ENCODE measurements around the gene MAFF.

The MAFF gene

DNA sequence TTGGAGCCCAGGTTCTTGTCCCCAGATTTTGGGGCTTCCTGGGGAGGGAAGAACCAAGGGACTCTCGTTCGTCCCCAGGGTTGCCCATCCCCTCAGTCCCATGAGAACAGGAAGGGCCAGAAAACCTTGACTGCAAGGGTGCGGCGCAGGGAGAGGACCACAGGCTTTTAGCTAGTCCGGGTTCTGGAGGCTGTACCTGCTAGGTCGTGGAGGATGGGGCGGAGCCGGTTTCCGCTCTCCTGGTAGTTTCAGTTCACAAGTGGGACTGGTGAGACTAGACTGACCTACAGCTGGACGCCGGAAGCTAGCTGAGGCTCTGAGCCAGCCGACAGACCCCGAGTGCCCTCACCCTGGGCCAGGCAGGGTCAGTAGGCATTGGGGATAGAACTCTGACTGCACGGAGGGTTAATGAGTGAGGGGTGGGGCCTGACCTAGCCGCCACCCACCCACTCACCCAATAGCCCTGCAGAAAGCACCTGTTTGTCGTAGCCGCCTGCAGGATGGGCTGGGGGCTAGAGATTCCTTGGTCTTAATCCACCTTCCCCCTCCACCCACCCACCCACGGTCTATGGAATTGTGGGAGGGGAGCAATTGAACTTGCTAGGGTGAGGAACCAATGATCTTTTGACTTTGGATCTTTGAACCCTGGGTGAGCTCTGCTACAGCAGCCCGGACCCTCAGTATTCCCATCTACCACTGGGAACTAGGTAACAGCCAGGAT lies 1.5 kb downstream of the MAFF start:
- DNase-seq (ENCODE audit: low read depth in 2 of 2, low spot score in 1 of 2), result no peak

DNA sequence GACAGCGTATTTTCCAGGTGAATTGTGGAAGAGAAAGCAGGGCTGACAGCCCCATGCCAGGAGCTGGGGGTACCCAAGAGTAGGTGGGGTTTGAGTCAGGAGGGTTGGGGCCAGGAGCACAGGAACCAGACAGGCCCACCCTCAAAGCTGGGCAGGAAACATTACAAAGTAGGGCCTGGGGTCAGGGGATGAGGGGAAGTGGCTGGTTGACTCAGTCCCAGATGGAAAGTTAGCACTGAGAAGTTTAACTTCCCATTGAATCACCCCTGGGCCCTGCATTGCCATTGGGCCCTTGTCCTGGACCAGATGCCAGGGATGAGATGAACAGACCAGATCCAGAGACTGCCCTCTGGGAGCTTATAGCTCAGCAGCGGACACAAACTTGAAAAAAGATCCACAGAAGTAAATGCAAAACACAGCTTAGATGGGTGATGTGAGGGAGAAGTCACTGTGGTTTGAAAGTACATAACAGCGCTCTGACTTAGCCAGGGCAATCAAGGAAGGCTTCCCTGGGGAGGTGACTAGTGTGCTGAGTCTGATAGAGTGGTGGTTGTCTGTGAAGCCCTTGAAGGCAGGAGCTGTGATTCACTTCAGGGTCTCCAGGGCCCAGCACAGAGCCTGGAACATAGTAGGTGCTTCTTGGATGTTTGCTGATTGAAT lies 2.2 kb downstream of the MAFF start:
- DNase-seq (ENCODE audit: low read depth in 2 of 2, low spot score in 1 of 2), result no peak

DNA sequence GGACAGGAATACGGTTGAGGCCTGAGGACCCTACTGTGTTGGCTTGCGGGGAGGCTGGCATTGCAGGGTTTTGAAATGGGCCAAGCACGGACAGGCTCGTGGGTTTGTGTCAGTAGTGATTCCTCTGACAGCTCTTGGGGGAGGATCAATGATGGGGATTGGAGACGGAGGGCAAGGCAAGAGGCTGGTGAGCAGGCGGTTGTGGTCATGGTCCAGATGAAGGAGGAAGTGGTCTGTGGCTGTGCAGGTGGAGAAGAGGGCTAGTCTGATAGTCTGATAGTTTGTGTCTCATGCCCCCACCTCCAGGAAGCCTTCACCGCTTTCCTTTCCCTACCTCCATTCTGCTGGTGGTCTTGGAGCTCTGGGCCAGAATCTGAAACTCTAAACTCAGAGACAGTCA lies 3.0 kb downstream of the MAFF start:
- no peak for DNase-seq (ENCODE audit: low read depth in 2 of 2, low spot score in 1 of 2)

DNA sequence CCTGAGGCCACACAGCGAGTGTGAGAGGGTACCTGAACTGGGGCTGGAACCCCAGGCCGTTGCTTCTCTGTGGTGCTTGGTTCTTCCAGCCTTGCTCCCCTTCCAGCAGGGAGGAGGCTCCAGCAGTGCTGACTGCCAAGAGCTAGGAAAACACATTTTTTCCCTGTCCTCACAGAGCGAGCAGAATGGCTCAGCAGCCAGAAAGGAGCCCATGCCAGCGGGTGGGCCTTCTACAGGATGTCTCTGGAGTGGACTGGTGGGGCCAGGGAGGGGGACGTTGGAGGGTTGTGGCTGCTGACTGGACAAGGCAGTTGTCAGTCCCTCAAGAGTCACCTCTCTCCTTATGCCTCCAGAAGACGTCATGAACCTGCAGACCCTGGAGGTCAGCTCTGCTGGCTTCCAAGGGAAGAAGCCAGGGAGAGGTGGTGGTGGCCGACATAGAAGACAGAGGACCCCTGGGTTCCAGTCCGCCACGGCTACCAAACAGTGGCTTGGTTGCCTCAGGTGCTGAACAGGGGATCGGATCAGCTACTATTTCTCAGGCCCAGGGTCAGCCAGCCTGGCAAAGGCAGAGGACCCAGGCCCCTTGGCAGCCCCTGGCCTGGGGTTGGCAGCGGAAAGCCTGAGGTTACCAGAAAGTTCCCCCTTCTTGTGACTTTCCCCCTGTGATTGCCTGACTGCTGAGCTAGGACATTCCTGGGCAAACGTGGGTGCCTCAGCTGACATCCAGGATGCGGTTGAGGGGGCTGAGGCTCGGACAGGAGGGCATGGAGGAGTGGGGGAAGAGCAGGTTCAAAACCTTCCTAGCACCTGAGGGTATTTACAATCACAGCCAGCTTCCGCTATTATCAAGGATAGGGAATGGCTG lies 3.7 kb downstream of the MAFF start:
- no peak for DNase-seq (ENCODE audit: low read depth in 2 of 2, low spot score in 1 of 2)

DNA sequence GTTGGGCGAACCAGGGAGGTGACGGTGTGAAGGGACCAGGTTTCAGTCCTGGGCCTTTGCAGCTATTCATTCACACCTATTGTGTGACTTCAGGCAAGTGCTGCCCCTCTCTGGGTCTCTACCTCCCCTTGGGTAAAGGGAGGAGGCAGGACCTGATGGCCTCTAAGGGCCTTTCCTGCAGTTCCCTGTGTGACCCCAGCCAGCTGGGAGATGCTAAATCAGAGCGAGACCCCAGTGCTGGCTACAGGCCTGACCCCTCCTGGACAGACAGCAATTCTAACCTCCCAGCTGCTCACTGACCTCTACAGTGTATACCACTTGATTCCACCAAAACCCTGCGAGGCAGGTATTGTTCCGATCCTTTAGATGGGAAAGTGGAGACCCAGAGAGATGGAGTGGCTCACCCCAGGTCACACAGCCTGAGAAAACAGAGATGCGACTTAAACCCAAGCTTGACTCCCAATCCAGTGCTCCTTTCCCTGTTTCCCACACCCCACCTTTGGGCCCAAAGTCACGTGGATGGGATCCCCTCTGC lies 6.2 kb downstream of the MAFF start:
- no peak for DNase-seq (ENCODE audit: low read depth in 2 of 2, low spot score in 1 of 2)

DNA sequence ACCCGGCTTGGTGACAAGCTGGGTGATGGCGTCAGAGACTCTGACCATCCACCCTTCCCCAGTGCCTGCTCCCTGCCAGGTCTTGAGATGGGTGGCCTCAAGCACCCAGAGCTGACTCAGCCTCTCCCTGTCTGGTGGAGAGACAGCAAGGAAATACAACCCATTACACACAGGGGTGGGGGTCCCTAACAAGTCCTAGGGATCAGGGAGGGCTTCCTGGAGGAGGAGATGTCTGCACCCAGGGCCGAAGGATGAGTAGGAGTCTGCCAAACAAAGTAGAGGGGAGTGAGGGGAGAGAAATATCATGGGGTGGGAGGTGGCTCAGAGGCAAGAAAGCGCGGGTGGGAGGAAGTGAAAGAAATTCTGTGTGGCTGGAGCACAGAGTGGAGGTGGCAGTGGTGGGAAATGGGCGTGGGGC lies 6.8 kb downstream of the MAFF start:
- DNase-seq (ENCODE audit: low read depth in 2 of 2, low spot score in 1 of 2), result no peak

DNA sequence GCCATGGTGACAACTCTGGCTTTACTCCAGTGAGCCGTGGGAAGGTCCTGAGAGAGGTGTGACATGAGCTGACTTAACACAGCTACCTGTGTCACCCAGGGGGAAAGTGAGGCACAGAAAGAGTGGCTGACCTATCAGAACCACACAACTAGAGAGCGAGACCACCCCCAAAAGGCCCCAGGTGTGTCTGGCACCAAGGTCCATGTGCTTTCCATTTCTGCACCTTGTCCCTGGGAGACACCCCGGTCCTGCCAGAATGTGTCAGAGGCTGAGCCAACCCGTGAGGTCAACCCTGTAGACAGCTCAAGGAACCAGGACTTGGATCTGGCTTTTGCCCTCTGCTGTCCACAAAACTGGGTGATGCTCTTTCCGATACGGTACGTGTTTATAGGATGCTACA lies 9.8 kb downstream of the MAFF start:
- DNase-seq (ENCODE audit: low read depth in 2 of 2, low spot score in 1 of 2), result no peak

DNA sequence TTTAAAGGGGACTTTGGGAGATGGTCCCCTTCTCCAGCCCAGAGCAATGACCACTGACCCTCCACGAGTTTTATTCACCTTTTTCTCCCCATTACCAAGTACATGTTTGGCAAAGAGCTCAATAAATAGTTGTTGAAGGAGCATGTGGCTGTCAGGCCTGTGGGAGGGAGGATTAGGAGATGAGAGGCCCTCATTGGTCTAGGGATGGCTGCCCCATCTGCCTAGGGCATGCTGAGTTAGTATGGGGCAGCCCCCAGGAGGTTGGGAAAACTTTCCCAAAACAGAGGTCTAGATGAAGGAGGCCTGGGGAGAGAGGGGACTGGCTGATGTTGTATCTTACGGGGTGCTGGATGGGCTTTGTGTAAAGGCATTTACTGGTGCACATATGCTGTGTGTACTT lies 10.6 kb downstream of the MAFF start:
- no peak for DNase-seq (ENCODE audit: low read depth in 2 of 2, low spot score in 1 of 2)

DNA sequence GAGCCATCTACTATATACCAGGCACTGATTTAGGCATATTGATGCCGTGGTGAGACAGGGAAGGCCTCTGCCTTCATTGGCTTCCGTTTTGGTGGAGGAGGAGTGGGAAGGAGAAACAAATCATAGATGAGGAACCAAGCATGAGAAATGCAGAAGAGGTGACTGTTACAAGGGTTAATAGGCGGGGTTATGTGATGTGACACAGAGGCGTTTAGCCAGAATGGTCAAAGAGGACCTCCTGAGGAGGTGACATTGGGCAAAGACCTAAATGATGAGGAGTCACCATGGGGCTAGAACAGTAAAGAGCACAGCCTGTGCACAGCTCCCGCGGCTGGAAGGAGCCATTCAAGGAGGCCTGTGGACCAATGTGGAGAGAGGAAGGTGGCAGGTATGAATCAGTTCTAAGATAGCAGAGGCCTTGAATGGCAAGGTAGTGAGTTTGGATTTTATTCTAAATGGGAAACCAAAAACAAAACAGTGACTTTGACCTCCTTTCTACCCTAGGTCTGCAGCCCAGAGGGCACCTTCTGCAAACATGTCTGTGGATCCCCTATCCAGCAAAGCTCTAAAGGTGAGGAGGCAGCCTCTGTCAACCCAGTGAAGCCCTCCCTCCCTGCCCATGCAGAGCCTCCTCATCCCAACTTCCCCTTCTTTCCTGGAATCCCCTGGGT lies 11.7 kb downstream of the MAFF start:
- no peak for DNase-seq (ENCODE audit: low read depth in 2 of 2, low spot score in 1 of 2)

DNA sequence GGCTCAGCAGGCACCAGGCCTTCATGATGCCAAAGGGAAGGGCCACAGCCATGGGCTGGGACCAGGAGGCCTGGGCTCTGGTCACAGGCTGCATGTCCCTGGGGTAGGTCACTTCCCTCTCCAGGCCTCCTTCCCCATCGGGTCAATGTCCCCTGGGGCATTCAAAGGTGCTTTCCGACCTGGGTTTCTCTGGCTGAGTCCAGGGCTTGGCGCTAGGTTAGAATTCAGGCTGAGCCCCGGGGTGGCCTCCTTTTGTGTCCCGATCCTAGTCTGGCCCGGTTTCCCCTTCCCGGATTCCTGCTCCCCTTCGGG lies 12.2 kb downstream of the MAFF start:
- no peak for DNase-seq (ENCODE audit: low read depth in 2 of 2, low spot score in 1 of 2)

DNA sequence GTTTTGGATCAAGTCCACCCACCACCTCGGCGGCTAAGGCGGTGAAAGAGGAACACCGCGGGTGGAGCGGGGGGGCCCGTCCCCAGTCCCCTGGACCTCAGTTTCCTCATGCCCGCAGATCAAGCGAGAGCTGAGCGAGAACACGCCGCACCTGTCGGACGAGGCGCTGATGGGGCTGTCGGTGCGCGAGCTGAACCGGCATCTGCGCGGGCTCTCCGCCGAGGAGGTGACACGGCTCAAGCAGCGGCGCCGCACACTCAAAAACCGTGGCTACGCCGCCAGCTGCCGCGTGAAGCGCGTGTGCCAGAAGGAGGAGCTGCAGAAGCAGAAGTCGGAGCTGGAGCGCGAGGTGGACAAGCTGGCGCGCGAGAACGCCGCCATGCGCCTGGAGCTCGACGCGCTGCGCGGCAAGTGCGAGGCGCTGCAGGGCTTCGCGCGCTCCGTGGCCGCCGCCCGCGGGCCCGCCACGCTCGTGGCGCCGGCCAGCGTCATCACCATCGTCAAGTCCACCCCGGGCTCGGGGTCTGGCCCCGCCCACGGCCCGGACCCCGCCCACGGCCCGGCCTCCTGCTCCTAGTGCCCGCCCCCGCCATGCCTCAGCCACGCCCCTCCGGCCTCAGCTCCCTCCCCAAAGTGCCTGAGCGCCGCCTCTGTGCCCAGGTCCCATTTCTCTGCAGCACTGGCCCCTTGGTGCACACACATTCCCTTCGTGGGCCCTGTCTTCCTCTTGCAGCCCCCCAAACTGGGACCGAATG lies 12.7 kb downstream of the MAFF start:
- DNase-seq (ENCODE audit: low read depth in 2 of 2, low spot score in 1 of 2), result no peak

DNA sequence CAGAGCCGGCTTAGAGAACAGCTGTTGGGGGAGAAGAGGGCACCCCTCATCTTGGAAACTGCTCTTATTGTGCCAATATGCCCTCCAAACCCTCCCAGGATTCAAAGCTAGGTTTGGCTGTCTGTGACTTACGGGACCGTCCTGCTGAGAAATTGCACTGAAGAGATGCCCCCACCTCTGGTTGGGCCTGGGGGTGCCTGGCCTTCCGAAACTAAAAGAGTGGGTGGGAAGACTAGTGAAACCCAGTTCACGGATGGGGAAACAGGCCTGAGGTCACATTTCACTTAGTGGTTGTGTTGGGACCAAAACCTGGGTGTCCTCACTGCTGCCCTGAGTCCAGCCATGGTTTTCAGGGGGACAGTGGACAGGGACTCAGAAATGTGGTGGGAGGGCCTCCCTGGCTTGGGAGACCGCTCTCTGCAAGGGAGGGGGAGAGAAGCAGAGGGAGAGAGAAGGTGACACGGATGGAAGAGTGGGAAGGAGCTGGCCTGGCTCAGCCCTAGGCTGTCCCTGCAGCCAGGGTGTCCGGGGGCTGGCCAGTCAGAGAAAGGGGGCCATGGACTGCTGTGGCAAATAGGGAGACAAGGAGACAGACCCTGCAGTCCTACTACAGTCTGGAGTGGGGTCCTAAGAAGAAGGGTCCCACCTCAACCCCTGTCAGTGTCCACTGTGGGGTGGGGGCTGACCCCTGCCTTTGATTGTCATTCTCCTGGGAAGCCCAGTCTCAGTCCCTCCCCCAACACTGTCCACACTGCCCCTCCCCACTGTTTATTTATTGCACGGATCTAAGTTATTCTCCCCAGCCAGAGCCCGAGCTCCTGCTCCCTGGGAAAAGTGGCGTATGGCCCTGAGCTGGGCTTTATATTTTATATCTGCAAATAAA lies 13.6 kb downstream of the MAFF start:
- DNase-seq (ENCODE audit: low read depth in 2 of 2, low spot score in 1 of 2), result no peak

DNA sequence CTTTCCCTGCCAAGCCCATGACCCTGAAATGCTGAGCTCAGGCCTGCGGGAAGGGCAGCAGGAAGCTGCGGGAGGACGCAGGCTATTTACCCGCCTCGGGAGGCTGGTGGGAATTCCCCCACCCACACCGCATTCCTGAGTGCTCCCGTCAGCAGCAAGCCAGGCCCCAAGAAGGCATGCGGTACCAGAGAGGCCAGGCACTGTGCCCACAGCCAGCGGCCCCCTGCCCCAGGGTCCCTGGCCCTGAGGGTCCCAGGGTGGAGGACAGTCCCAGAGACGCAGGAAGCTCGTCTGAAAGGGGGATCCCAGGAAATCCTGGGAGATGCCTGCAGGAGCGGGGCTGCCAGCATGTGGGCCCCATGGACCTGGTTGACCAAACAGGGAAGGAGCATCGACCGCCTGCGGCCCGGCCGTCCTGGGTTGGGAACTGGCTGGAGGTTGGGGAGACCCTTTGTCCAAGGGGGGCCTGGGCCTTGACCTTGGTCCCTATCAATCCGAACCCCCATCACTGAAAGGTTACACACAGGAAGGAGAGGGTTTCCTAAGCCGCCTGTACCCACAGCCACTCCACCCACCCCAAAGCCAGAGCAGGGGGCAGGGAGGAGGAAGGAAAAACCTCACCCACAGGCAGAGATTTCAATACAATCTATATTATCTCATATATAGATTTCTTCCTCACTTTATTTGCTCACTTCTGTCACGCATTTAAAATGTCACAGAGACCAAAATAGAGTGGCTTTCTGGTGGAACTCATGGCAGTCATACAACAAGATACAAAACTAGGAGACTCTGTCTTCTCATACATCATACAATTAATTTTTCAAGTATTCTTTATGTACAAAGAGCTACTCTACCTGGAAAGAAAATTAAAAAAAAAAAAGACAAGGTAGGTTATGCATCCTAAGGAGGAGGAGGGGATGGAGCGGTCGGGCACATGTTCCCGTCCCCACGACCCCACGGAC lies 17.1 kb downstream of the MAFF start:
- DNase-seq (ENCODE audit: low read depth in 2 of 2, low spot score in 1 of 2), result no peak

DNA sequence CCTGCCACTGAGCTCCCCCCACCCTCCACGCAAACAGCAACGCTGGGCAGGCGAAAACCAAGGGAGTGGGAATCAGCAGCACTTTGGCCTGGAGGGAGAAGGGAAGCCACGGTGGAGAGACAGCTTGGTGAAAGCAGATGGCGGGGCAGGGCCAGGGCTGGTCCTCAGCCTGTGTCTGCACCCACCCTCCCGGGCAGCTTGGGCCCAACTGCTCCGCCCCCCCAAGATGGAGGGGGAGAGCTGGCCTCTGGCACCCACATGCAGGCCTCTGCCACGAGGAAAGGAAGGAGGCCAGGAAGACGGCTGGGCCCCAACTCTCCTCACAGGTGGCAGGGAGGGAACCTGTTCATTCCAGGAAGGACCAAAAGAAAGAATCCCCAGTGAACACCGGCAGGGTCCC lies 17.8 kb downstream of the MAFF start:
- DNase-seq (ENCODE audit: low read depth in 2 of 2, low spot score in 1 of 2), result no peak

DNA sequence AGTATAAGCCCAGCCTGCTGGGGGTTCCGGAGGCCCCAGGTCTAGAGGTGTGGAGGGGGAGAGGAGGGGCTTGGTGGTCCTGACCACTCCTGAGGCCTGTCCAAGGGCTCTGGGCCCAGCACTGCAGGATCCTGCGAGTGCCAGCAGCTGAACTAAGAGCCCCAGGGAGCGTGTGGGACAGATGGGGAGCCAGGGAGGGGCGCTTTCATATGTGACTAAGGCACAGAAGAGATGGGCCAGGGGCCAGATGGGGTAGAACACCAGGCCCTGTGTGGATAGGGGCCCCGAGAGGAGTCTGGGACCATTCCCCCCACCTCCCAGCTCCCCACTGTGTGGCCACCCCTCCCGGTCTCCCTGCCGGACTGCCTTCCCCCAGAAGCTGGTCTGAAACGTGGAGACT lies 18.4 kb downstream of the MAFF start:
- DNase-seq (ENCODE audit: low read depth in 2 of 2, low spot score in 1 of 2), result no peak

DNA sequence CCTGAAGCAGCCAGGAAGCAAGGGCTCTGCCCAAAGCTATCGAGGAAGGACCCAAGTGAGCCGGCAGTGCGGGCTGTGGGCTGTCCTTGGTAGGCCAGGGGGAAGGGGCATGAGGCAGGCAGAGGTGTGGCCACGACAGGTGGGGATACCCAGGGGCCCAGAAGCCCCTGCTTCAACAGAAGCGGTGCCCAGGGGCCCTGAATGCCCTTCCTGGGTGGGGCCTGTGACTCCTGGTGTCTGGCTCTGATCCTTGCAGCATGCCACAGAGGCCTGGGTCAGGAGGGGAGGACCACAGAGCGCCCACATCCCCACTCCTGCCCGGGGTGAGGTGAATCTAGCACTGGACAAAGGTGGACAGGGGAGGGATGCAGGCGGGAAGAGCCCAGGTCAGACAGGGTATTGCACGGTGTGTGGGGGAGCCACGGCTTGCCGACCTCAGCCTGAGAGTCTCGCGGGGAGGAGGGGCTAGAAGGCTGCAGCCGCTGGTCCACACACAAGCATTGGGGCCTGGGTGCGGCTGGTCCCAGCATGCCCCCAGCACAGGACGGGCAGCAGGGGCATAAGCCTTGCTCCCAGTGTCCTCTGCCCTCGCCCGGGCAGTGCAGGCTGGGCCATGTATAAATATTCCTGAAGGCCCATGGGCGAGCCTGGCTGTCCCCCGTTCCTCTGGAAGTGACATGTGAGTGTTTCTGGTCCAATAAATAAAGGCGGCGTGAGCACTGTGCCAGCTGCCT lies 19.0 kb downstream of the MAFF start:
- DNase-seq (ENCODE audit: low read depth in 2 of 2, low spot score in 1 of 2), result no peak

DNA sequence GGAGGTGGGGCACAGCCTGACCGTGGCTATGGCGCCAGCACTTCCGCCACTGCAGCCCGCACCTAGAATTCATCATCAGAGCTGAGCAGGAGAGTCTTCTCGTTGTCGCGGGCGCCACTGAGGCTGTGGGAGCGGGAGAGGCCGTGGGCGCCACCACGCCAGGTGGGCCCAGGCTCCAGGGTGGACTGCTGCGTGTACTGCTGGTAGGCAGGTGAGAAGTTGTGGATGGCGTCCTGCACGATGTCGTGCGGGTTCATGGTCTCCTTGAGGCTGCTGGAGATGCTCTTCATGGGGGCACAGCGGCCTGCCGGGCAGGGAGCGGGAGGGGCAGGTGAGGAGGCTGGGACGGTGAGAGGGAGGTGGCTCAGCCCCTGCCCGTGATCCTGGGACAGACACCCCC lies 19.6 kb downstream of the MAFF start:
- DNase-seq (ENCODE audit: low read depth in 2 of 2, low spot score in 1 of 2), result no peak

All from stimulated activated CD8-positive, alpha-beta memory T cell treated with anti-CD3 and anti-CD28 coated beads, Interleukin-4, amount 100 ng/mL, for 1 hour (primary cell).